ENCODE results near the gene PTPRK.

PTPRK gene

GRCh38 chr6:128172081-128172480 is 348.3 kb downstream of the PTPRK start:
- H3K4me3 ChIP-seq (ENCODE audit: low read length) = no peak overlapping the region

GRCh38 chr6:128171182-128171581 is 349.2 kb downstream of the PTPRK start:
- TF ChIP-seq CTCF (conservative IDR thresholded peaks at IDR 0.05; ENCODE audit: low read length) = no peak
- no peak for DNase-seq (ENCODE audit: low read depth)
- H3K4me3 ChIP-seq (ENCODE audit: low read length) = no peak overlapping the region

More at GRCh38 chr6:128172081-128172480, 348.3 kb downstream of the PTPRK start:
- no peak for TF ChIP-seq CTCF (conservative IDR thresholded peaks at IDR 0.05; ENCODE audit: low read length)
- DNase-seq (ENCODE audit: low read depth) = no peak

GRCh38 chr6:128168244-128168643 is 352.2 kb downstream of the PTPRK start:
- H3K4me3 ChIP-seq (ENCODE audit: low read length) = no peak overlapping the region
- TF ChIP-seq CTCF (conservative IDR thresholded peaks at IDR 0.05; ENCODE audit: low read length) = no peak
- DNase-seq (ENCODE audit: low read depth) = no peak

DNA sequence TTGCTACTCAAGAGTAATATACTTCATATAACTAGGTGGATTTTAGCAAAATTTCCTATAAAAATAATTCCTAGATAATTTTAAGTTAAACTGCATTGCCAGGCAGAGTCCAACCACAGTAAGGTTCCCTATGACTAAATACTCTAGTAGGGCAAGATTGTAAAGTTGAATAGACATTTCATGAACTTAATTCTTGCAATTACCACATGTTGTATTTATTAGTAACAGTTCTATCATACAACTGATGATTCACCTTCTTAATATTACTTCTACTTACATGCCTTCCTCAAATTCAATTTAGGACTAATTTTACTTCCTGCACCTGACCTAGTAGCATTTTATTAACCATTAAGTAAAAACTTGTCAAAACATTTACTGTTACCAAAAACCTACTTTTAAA is 352.8 kb downstream of the PTPRK start:
- TF ChIP-seq CTCF (conservative IDR thresholded peaks at IDR 0.05; ENCODE audit: low read length) = no peak

DNA sequence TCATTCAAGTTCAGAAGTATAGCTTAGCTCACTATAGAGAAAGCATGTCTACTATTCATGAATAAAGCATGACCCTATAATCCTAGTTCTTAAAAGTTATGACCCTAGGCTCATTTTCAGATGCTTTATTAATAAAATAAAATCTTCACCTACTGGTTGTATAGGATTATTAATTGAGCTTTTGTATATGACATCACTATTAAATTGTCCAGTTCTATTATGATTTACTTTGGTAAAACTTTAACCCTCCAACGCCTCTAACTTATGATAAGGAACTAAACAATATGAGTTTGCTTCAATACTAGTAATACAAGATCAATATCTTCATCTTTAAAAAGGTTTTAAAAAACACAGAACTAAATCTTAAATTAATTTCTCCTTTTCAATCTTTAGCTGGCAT is 356.1 kb downstream of the PTPRK start:
- no peak for TF ChIP-seq CTCF (conservative IDR thresholded peaks at IDR 0.05; ENCODE audit: low read length)
- no peak for DNase-seq (ENCODE audit: low read depth)
- no peak overlapping the region for H3K4me3 ChIP-seq (ENCODE audit: low read length)

More for the DNA sequence above, 352.8 kb downstream of the PTPRK start:
- H3K4me3 ChIP-seq (ENCODE audit: low read length) = no peak overlapping the region
- DNase-seq (ENCODE audit: low read depth) = peak; percentile 21

- no peak for DNase-seq (ENCODE audit: low read depth)
- no peak for TF ChIP-seq CTCF (conservative IDR thresholded peaks at IDR 0.05; ENCODE audit: low read length)
- H3K4me3 ChIP-seq (ENCODE audit: low read length) = no peak overlapping the region
These were observed 358.0 kb downstream of the PTPRK start for GRCh38 chr6:128162423-128162822.

DNA sequence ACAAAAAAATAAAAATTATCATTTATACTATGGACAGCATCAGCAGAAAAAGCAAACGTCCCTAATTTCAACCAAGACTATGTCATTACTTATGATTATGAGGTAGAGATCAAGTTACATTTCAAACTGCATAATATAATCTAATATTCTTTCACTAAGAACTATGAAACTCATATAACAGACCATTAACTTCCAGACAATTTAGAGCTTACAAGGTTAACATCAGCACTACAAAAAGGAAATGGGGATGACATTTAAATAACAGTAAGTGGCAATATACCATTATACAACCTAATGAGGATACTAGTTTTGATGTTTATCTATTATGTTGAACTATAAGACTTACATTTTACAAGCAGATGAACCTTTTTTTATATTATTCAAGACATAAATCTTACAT is 358.6 kb downstream of the PTPRK start:
- no peak for DNase-seq (ENCODE audit: low read depth)
- H3K4me3 ChIP-seq (ENCODE audit: low read length) = no peak overlapping the region
- TF ChIP-seq CTCF (conservative IDR thresholded peaks at IDR 0.05; ENCODE audit: low read length) = no peak

Measured in AG10803 (cell line).